Omental fat pad (tissue), 4 donors: ENCODE measurements around the gene C19orf44. TPM values are rescaled to one million over a fixed set of nuclear protein-coding genes. Genes with fewer than 3 reads are reported as not detected.
A peak's percentile ranks its signal among the peaks of the same experiment; 100 is the strongest.
"Not testable (repeated sequence)": the region's sequence is repeated elsewhere in the genome, so short reads cannot be mapped to it uniquely, and the experiment has no call there.

ENCODE experiments used
- ATAC-seq: fragments of 150-250 bp; one replicate; pipeline ENCODE4 v1.9.1; 2016; ENCODE audit warnings: mild to moderate bottlenecking, moderate library complexity; ENCODE audit not compliant: low FRiP score
- DNase-seq: peaks from one replicate; pipeline ENCODE4 v3.0.0-alpha.2; 2019; ENCODE audit warnings: low spot score
- total RNA-seq, 4 donors: library from RNA; depleted of rRNA; stranded (reverse); fragments of >200 nt; gene quantifications; one replicate each; pipeline ENCODE4 v1.1.0, GENCODE V29; 2016
- TF ChIP-seq, protein P1 (sequence below), 3 donors: fragments of 450-650 bp; IDR thresholded peaks; one replicate each; pipeline ENCODE4 v1.5.1; 2016 to 2017; ENCODE audit warnings: antibody characterized with exemption in 3 of 3, mild to moderate bottlenecking in 3 of 3, moderate library complexity in 2 of 3

Gene C19orf44
- 1 to 10 TPM; 3.7 to 9.1 (median 5.6) TPM for total RNA-seq

DNA sequence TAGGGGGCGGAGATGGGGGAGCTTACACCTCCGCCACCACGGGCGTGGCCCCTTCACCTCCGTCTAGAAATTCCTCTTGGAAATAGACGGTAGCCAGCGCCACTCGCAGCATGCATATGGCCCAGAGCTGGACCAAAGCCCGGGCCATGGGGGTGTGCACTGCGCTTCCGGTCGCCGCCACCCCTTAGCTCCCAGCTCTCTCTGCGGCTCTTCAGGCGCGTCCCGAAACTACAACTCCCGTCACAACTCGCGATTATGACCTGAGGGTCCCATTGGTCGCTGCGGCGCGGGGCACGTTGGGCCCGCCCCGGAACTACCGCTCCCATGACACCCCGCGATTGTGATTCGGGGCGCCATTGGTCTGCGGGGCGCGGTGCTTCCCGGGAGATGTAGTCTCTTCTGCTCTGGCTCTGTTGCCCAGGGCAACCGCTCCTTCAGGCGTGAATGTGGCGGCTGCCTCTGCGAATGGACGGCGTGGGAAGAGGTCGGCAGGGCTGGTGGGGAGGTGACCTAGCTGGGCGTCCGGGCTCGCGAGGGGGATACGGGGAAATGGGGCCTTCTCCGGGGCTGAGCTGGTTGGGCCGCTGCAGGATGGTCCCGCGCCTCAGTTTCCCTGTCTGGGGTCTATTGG is at the start of gene C19orf44, which contains the start of gene CALR3:
Gene C19orf44 (plus strand): TSS at position 413 of the 631 bp plus-strand sequence. CDS start 4,399 bp downstream, outside the sequence.
Gene CALR3 (minus strand): TSS at position 186 of the 631 bp plus-strand sequence. CDS start 38 bp downstream, at position 148.
- TF ChIP-seq, protein P1, sequence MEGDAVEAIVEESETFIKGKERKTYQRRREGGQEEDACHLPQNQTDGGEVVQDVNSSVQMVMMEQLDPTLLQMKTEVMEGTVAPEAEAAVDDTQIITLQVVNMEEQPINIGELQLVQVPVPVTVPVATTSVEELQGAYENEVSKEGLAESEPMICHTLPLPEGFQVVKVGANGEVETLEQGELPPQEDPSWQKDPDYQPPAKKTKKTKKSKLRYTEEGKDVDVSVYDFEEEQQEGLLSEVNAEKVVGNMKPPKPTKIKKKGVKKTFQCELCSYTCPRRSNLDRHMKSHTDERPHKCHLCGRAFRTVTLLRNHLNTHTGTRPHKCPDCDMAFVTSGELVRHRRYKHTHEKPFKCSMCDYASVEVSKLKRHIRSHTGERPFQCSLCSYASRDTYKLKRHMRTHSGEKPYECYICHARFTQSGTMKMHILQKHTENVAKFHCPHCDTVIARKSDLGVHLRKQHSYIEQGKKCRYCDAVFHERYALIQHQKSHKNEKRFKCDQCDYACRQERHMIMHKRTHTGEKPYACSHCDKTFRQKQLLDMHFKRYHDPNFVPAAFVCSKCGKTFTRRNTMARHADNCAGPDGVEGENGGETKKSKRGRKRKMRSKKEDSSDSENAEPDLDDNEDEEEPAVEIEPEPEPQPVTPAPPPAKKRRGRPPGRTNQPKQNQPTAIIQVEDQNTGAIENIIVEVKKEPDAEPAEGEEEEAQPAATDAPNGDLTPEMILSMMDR (IDR thresholded peaks at IDR 0.05): no peak
- peak; percentile 100 for ATAC-seq
- DNase-seq: peak; percentile 92

DNA sequence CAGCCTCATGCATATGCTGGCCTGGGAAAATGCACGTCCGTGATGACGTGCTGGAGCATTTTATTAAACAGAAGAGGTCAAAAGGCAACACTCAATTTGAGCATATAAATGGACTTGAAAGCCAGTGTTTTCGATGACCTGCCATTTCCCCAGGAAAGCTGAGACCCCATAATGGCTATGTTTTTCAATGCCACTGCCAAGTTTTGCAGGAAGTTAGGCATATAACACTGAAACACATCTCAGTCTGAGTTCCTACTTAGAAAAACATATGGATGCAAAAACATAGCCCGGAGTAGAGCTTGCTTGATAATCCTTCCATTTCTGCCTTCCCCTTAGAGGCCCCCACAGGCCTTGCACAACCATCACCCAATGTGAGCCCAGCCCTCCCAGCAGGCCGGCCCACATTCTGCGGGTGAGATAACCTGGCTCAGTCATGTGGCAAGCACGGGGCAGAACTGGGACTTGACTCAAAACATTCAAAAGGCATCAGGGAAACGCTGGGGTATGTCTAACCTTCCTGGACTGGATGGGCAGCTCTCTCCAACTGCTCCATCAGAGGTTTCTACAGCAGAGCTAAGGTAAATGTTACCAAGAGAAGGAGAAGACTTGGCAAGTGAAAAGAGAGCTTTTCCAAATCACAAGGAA is 49.3 kb upstream of the C19orf44 start:
- peak; percentile 92 for ATAC-seq
- DNase-seq: peak; percentile 62
- TF ChIP-seq, protein P1 (IDR thresholded peaks at IDR 0.05): no peak

DNA sequence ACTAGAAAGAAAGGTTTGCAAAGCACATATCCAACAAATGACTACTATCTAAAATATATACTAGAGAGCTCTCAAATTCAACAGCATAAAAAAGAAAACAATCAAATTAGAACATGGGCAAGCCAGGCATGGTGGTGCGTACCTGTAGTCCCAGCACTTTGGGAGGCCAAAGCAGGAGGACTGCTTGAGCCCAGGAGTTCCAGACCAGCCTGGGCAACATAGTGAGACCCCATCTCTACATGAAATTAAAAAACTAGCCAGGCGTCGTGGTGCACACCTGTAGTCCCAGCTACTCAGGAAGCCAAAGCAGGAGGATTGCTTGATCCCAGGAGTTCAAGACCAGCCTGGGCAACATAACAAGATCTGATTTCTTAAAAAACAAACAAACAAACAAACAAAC is 47.3 kb upstream of the C19orf44 start:
- not testable (repeated sequence) for ATAC-seq

DNA sequence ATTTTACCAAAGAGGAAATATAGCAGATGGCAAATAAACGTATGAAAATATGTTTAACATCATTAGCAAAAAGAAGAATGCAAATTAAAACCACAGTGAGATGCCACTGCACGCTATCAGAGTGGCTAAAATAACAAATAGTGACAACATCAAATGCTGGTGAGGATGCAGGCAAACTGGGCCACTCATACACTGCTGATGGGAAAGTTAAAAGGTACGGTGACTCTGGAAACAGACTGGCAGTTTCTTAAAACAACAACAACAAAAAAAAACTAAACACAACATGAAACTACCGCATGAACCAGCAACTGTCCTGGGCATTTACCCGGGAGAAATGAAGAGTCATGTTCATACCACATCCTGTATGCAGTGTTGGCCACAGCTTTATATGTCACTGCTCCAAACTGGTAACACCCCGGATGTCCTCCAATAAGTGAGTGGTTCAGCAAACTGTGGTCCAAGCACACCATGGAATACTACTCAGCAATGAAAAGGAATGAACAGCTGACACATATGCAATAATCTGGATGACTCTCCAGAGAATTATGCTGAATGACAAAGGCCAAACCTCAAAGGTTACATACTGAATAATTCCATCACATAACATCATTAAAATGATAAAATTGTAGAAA is 46.7 kb upstream of the C19orf44 start:
- TF ChIP-seq, protein P1 (IDR thresholded peaks at IDR 0.05): no peak
- DNase-seq: no peak
- no peak for ATAC-seq

More for the DNA sequence above, 47.3 kb upstream of the C19orf44 start:
- DNase-seq: not testable (repeated sequence)

DNA sequence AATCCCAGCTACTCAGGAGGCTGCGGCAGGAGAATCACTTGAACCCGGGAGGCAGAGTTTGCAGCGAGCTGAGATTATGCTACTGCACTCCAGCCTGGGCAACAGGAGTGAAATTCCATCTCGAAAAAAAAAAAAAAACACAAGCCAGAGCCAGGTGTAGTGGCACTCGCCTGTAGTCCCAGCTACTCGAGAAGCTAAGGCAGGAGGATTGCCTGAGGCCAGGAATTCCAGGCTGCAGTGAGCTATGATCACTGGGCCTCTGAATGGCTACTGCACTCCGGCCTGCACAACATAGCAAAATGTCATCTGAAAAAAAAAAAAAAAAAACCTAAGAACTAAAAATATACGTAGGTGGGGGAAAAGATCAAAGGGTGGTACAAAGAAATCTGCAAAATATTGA is 43.9 kb upstream of the C19orf44 start:
- TF ChIP-seq, protein P1 (IDR thresholded peaks at IDR 0.05): no peak
- ATAC-seq (no peak), DNase-seq (no peak)

DNA sequence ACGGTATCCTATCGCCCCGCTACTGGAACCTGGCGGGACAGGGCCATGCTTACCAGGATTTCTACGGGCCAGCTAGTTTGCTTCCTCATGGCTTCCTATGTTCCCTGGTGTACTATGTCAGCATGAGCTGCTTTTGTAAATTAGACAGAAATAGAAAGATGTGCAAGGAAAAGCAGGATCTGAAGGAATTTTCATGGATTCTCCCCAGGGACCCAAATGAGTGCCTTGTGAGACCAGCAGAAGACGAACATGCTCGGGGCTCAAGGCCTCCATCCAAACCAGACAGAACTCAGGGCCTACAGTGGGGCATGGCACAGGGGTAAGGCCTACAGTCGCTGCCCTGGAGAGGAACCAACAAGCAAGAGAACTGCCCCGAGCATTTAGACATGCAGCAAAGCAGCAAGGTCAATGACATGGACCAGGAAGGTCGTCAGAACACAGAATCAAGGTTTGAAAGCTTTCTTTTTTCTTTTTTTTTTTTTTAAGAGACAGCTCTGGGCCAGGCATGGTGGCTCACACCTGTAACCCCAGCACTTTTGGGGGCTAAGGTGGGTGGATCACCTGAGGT is 41.8 kb upstream of the C19orf44 start:
- TF ChIP-seq, protein P1 (IDR thresholded peaks at IDR 0.05): no peak
- DNase-seq (no peak), ATAC-seq (no peak)

DNA sequence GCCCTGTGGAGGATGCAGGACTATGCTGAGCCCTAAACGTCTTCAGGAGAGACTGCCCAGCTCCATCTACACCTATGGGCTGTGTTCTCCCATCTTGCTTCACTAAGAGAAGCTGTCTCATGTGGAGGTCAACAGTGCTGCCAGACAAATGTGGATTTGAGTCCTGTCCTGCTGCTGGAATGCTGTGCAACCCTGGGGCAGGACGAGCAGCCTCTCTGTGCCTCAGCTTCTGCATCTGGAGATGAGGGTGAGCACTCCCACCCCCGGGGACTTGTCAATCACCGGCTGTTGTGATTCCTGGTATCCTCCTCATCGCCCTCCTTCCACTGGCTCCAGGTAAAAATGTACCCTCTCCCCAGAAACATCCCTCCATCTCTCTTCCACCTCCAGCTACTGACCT is 40.7 kb upstream of the C19orf44 start:
- TF ChIP-seq, protein P1 (IDR thresholded peaks at IDR 0.05): no peak
- DNase-seq (no peak), ATAC-seq (no peak)
